GM12878 (cell line): ENCODE data around the gene ATP6V1C2. TPM values are rescaled to one million over a fixed set of nuclear protein-coding genes. Genes with fewer than 3 reads are reported as not detected.

Experiments used
- ATAC-seq: fragments of 200-7000 bp; cut with Tn5 transposase; 3 replicates; pipeline ENCODE4 v1.9.1; 2020; ENCODE audit warnings: mild to moderate bottlenecking, moderate library complexity
- BruUV-seq: library from RNA; stranded (reverse); fragments of 400-500 nt; replicated peaks from 2 replicates; lab custom pipeline; 2021; lab: Mats Ljungman, UMichigan
- CTCF ChIA-PET: fragments of 300-600 bp; sonication (Branson Sonifier 250); formaldehyde crosslinking; extraction: SDS; loops from one replicate; lab custom pipeline; 2021; ENCODE audit warnings: inconsistent platforms; lab: Yijun Ruan, JAX
- POLR2A ChIA-PET: fragments of 350-600 bp; formaldehyde crosslinking; extraction: SDS; loops from one replicate; lab custom pipeline; 2021; ENCODE audit warnings: inconsistent platforms; lab: Charles Lee
- RAD21 ChIA-PET: fragments of 300-600 bp; sonication (Branson Sonifier 250); formaldehyde crosslinking; loops from one replicate; lab custom pipeline; 2023; ENCODE audit warnings: antibody characterized with exemption; ENCODE audit not compliant: unreplicated experiment; lab: Charles Lee
- SMC1A ChIA-PET: fragments of 300-600 bp; sonication (Branson Sonifier 250); formaldehyde crosslinking; loops from one replicate; lab custom pipeline; 2023; ENCODE audit not compliant: unreplicated experiment, uncharacterized antibody; lab: Charles Lee
- DNase-seq: peaks from one replicate; pipeline ENCODE4 v3.0.0-alpha.2; 2011; ENCODE audit warnings: low read depth, low spot score
- FAIRE-seq: peaks from 3 replicates; lab custom pipeline; 2011; peaks lifted over from hg19 to GRCh38; lab: Jason Lieb, UNC
- H2AFZ ChIP-seq: 2 replicates; pipeline ENCODE4 v1.6.0; 2011; ENCODE audit warnings: low read depth, low read length, control low read depth; ENCODE audit not compliant: control insufficient read depth
- H3K27ac ChIP-seq: 2 replicates; pipeline ENCODE4 v1.5.1; 2011; ENCODE audit warnings: control low read depth; ENCODE audit not compliant: control insufficient read depth, insufficient read depth
- H3K27me3 ChIP-seq, 2 experiments: replicated peaks in 1 of 2; 2 replicates each; pipeline versions ENCODE4 v1.6.0 to v1.6.1; 2011; ENCODE audit warnings: low read length in 1 of 2; ENCODE audit not compliant: control insufficient read depth in 2 of 2, insufficient read depth in 2 of 2
- H3K36me3 ChIP-seq, 2 experiments: 2 replicates each; pipeline ENCODE4 v1.5.1; 2011; ENCODE audit warnings: low read length in 1 of 2; ENCODE audit not compliant: control insufficient read depth in 2 of 2, insufficient read depth in 2 of 2
- H3K4me1 ChIP-seq: 2 replicates; pipeline ENCODE4 v1.6.1; 2011; ENCODE audit warnings: mild to moderate bottlenecking, low read length, moderate library complexity, mixed read lengths; ENCODE audit not compliant: control insufficient read depth, insufficient read depth
- H3K4me2 ChIP-seq: 2 replicates; pipeline ENCODE4 v1.6.0; 2011; ENCODE audit warnings: control low read depth; ENCODE audit not compliant: control insufficient read depth, insufficient read depth
- H3K4me3 ChIP-seq: fragments of 200-600 bp; sonication (generic); 2 replicates; pipeline ENCODE4 v1.5.1; 2016
- H3K79me2 ChIP-seq: 2 replicates; pipeline ENCODE4 v1.6.0; 2011; ENCODE audit warnings: low read length; ENCODE audit not compliant: control insufficient read depth, insufficient read depth
- H3K9ac ChIP-seq: 2 replicates; pipeline ENCODE4 v1.8.0; 2011; ENCODE audit warnings: low read length, control low read depth, mixed read lengths; ENCODE audit not compliant: control insufficient read depth, insufficient read depth
- H3K9me3 ChIP-seq: replicated peaks from 3 replicates; pipeline ENCODE4 v1.5.1; 2011; ENCODE audit warnings: mild to moderate bottlenecking, low read length; ENCODE audit not compliant: control insufficient read depth, insufficient read depth
- H4K20me1 ChIP-seq: 2 replicates; pipeline ENCODE4 v1.6.0; 2011; ENCODE audit not compliant: control insufficient read depth, insufficient read depth
- BCL11A ChIP-seq: IDR thresholded peaks from 2 replicates; pipeline ENCODE4 v1.6.1; 2011; ENCODE audit warnings: low read depth, low read length
- HDGF ChIP-seq: fragments of 450-650 bp; IDR thresholded peaks from 2 replicates; pipeline ENCODE4 v1.6.1; 2016; ENCODE audit warnings: antibody characterized with exemption
- MXI1 ChIP-seq: fragments of 150-350 bp; IDR thresholded peaks from 2 replicates; pipeline ENCODE4 v1.6.1; 2011; ENCODE audit warnings: low read depth, mild to moderate bottlenecking, inconsistent platforms, low read length, improper control_type of control experiment
- RB1 ChIP-seq: fragments of 450-650 bp; formaldehyde crosslinking; IDR thresholded peaks from 2 replicates; pipeline ENCODE4 v1.6.1; 2017; ENCODE audit warnings: mild to moderate bottlenecking, borderline replicate concordance
- SMC3 ChIP-seq: IDR thresholded peaks from 2 replicates; pipeline ENCODE4 v1.6.1; 2011; ENCODE audit warnings: low read length, improper control_type of control experiment, borderline replicate concordance
- WRNIP1 ChIP-seq: IDR thresholded peaks from 2 replicates; pipeline ENCODE4 v1.6.1; 2011; ENCODE audit warnings: low read depth, low read length, improper control_type of control experiment, borderline replicate concordance
- WGBS: methylation state at CpG from one replicate; pipeline ENCODE4 v1.1.6; 2016; ENCODE audit warnings: low lambda C conversion rate; ENCODE audit not compliant: insufficient replicate concordance, insufficient coverage; ENCODE audit errors: missing lambda C conversion rate; 5-methylcytosine and 5-hydroxymethylcytosine counted together
- in situ Hi-C: fragments of 300-500 bp; cut with MboI; formaldehyde crosslinking; loops from 9 replicates; pipeline ENCODE4 v1.14.3; 2018; ENCODE audit warnings: mixed read lengths
- intact Hi-C: fragments of 100-400 bp; cut with micrococcal nuclease; formaldehyde crosslinking; loops from one replicate; pipeline ENCODE4 v1.14.2; 2022; ENCODE audit not compliant: unreplicated experiment
- polyA plus RNA-seq, 11 experiments: library from polyadenylated mRNA; depleted of rRNA in 4 of 11; unstranded in 6 of 11; stranded (reverse) in 5 of 11; fragments of >200 nt; fragmentation: Nextera tagmentation in 4 of 11; fragmentation: Illumina TruSeq in 1 of 11; extraction: Ambion mirVana in 4 of 11; extraction: Trizol in 1 of 11; gene quantifications; 1 replicate in 1 of 11; 2 replicates in 10 of 11; pipeline versions ENCODE4 v1.2.1 to v1.2.3, GENCODE V29; 2011 to 2016; ENCODE audit warnings: inconsistent platforms in 2 of 11, missing spikeins in 2 of 11, low read depth in 1 of 11
- total RNA-seq, 4 experiments: library from RNA; depleted of rRNA in 3 of 4; stranded (reverse); fragments of >200 nt in 3 of 4; fragmentation: Illumina TruSeq in 1 of 4; extraction: Trizol in 1 of 4; gene quantifications; 2 replicates each; pipeline versions ENCODE4 v1.2.1 to v1.2.3, GENCODE V29; 2013 to 2021
- TF ChIP-seq, protein P1 (sequence below): IDR thresholded peaks from 2 replicates; pipeline ENCODE4 v1.6.1; 2011; ENCODE audit warnings: borderline replicate concordance, low read depth, mild to moderate bottlenecking, moderate library complexity, low read length; ENCODE audit not compliant: insufficient read depth, poor library complexity, severe bottlenecking

Gene ATP6V1C2
- total and polyA plus RNA-seq, 10 of the 15 experiments (the other 5 are each of a cell fraction or from before 2014, with no cell fraction given) = 0.04 to 1.5 (median 0.24) TPM; not detected in 1

DNA sequence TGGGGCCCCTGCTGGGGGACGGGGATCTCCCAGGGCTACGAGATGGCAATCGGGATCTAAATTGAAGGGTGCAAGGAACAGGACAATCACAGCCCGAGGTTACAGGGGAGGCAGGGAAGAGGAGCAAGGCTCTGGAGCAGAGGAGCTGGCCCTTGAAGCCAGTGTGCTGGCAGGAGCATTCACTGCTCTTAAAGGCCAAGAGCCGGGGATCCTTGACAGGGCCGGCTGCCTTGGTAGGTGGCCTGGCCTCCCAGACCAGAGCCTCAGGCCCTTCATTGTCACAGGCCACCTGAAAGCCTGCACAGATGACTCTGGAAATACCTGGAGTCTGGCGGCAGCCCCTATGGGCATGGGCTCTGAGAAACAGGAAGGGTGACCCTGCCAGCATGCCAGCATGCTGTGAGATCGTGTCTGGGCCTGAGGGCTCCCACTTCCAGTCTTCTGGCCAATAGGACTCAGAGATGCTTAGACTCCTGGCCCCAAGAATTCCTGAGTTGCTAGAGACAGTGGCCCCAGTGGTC, 52.5 kb downstream of the ATP6V1C2 start (continued):
- no peak for TF ChIP-seq MXI1

GRCh38 chr2:10774394-10774793, 53.0 kb downstream of the ATP6V1C2 start:
- ATAC-seq (no peak), FAIRE-seq (no peak), DNase-seq (no peak)
- intact Hi-C loops (no loop called here), in situ Hi-C loops (no loop called here)
- Histone ChIP-seq H3K79me2 (no peaks in the 10 kb centered on the region), H3K4me2 (no peak overlapping the region), H3K9ac (no peak overlapping the region), H2AFZ (no peak overlapping the region), H4K20me1 (no peaks in the 10 kb centered on the region), H3K27me3 (no peaks in the 10 kb centered on the region; a peak in 1 of 4 replicates), H3K27ac (no peak overlapping the region), H3K4me3 (no peak overlapping the region), H3K4me1 (no peaks in the 10 kb centered on the region), H3K36me3 (peaks cover 2 to 10% of the 10 kb centered on the region in 2 experiments; a peak in 3 of 4 replicates), H3K9me3 (no peaks in the 10 kb centered on the region)
- ChIA-PET RAD21 (no interaction called here), SMC1A (no interaction called here), CTCF (no interaction called here), POLR2A (no interaction called here)
- BruUV-seq = no TSS peak
- 83% methylated on average over 6 of the region's 6 CpGs for WGBS
- TF ChIP-seq BCL11A = no peak
- no peak for TF ChIP-seq SMC3
- TF ChIP-seq RB1 = no peak
- TF ChIP-seq WRNIP1 = no peak
- TF ChIP-seq HDGF = no peak
- TF ChIP-seq, protein P1, sequence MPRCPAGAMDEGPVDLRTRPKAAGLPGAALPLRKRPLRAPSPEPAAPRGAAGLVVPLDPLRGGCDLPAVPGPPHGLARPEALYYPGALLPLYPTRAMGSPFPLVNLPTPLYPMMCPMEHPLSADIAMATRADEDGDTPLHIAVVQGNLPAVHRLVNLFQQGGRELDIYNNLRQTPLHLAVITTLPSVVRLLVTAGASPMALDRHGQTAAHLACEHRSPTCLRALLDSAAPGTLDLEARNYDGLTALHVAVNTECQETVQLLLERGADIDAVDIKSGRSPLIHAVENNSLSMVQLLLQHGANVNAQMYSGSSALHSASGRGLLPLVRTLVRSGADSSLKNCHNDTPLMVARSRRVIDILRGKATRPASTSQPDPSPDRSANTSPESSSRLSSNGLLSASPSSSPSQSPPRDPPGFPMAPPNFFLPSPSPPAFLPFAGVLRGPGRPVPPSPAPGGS = no peak
